Central memory CD8-positive, alpha-beta T cell (primary cell): ENCODE results near the gene ATP6AP1.

ENCODE experiments used
- ATAC-seq: fragments of 150-1000 bp; cut with Tn5 transposase; replicated peaks from 2 replicates; pipeline ENCODE4 v1.10.0; 2022; ENCODE audit warnings: mild to moderate bottlenecking, moderate FRiP score, moderate number of reproducible peaks; ENCODE audit not compliant: poor library complexity, severe bottlenecking; ENCODE audit errors: extremely low read depth
- DNase-seq, 2 donors: peaks; one replicate each; pipeline ENCODE4 v3.0.0; 2021; ENCODE audit warnings: low spot score in 2 of 2
- H3K27ac Mint-ChIP-seq: one replicate; pipeline ENCODE4 v1.8.0; 2022; ENCODE audit warnings: low read depth, mild to moderate bottlenecking, moderate library complexity, mixed read lengths
- H3K27me3 Mint-ChIP-seq: one replicate; pipeline ENCODE4 v1.8.0; 2022; ENCODE audit warnings: mixed read lengths
- H3K36me3 Mint-ChIP-seq: one replicate; pipeline ENCODE4 v1.8.0; 2022; ENCODE audit warnings: mild to moderate bottlenecking, moderate library complexity, mixed read lengths; ENCODE audit not compliant: insufficient read depth
- H3K4me1 Mint-ChIP-seq: one replicate; pipeline ENCODE4 v1.8.0; 2022; ENCODE audit warnings: mixed read lengths
- H3K4me3 Mint-ChIP-seq: one replicate; pipeline ENCODE4 v1.8.0; 2022; ENCODE audit warnings: mild to moderate bottlenecking, moderate library complexity, mixed read lengths
- H3K9me3 Mint-ChIP-seq: one replicate; pipeline ENCODE4 v1.8.0; 2022; ENCODE audit warnings: mixed read lengths

ATP6AP1 gene

GRCh38 chrX:154402622-154403127, 25.8 kb upstream of the ATP6AP1 start:
- Mint-ChIP-seq H3K4me3 (no peak overlapping the region), H3K36me3 (peaks cover 41% of the 10 kb centered on the region), H3K27me3 (no peaks in the 10 kb centered on the region), H3K27ac (no peak overlapping the region), H3K9me3 (no peaks in the 10 kb centered on the region), H3K4me1 (peaks cover 18% of the 10 kb centered on the region)
- DNase-seq: no peak
- no peak for ATAC-seq

GRCh38 chrX:154403192-154403591, 25.3 kb upstream of the ATP6AP1 start:
- no peaks in the 10 kb centered on the region for H3K27me3 Mint-ChIP-seq
- DNase-seq (no peak), ATAC-seq (no peak)
- H3K27ac Mint-ChIP-seq: no peak overlapping the region
- H3K4me3 Mint-ChIP-seq: no peak overlapping the region
- H3K36me3 Mint-ChIP-seq: peaks cover 36% of the 10 kb centered on the region
- no peaks in the 10 kb centered on the region for H3K9me3 Mint-ChIP-seq
- H3K4me1 Mint-ChIP-seq: peaks cover 15% of the 10 kb centered on the region

DNA sequence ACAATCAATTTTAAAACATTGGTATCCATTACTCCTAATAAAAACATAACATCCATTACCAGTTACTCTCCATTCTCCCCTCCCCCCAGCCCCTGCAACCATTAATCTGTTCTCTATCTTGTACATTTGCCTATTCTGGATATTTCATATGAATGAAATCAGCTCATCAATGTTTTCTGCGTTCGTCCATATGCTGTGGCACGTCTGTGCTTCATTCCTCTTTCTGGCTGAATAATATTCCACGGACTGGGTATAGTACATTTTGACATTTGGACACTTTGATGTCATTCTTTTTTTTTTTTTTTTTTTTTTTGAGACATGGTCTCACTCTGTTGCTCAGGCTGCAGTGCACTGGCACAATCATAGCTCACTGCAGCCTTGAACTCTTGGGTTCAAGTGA, 24.6 kb upstream of the ATP6AP1 start:
- Mint-ChIP-seq H3K4me3 (no peak overlapping the region), H3K4me1 (peaks cover 15% of the 10 kb centered on the region), H3K36me3 (peaks cover 29% of the 10 kb centered on the region), H3K9me3 (no peaks in the 10 kb centered on the region), H3K27ac (no peak overlapping the region), H3K27me3 (no peaks in the 10 kb centered on the region)
- ATAC-seq (no peak), DNase-seq (no peak)

DNA sequence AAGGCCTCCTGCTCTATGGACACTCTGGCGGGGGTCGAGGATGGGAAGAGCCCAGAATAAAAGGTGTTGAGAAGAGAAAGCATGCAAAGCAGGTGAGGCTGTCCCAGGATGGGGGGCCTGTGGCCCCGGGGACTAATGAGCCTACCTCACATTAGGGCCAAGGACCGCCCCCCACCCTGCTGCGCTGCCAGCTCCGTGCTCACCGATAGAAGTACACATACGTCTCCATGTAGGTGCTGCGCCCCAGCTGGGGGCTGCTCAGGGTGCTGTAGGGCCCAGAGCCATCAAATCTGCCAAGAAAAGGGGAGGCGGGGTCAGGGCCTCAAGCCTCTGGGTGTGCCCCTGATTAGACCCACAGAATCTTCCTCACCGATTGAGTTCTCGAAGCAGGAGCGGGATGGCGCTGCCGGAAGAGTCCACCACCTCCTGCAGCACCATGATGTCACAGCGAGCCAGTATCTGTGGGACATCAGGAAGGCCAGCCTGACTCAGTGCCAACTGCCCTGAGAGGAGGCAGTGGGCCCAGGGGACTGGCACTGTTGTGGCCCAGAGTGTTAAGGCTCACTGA, 23.8 kb upstream of the ATP6AP1 start:
- no peak for DNase-seq
- no peak for ATAC-seq
- Mint-ChIP-seq H3K27ac (no peak overlapping the region), H3K9me3 (no peaks in the 10 kb centered on the region), H3K4me1 (peaks cover 10% of the 10 kb centered on the region), H3K36me3 (peaks cover 21% of the 10 kb centered on the region), H3K27me3 (no peaks in the 10 kb centered on the region), H3K4me3 (no peak overlapping the region)

GRCh38 chrX:154408659-154409221, 19.7 kb upstream of the ATP6AP1 start:
- DNase-seq (no peak), ATAC-seq (no peak)
- no peaks in the 10 kb centered on the region for H3K9me3 Mint-ChIP-seq
- H3K27me3 Mint-ChIP-seq: no peaks in the 10 kb centered on the region
- H3K36me3 Mint-ChIP-seq: peaks cover 3% of the 10 kb centered on the region
- no peak overlapping the region for H3K27ac Mint-ChIP-seq
- peaks cover 14% of the 10 kb centered on the region for H3K4me1 Mint-ChIP-seq
- peak overlapping the region; percentile 61 for H3K4me3 Mint-ChIP-seq

DNA sequence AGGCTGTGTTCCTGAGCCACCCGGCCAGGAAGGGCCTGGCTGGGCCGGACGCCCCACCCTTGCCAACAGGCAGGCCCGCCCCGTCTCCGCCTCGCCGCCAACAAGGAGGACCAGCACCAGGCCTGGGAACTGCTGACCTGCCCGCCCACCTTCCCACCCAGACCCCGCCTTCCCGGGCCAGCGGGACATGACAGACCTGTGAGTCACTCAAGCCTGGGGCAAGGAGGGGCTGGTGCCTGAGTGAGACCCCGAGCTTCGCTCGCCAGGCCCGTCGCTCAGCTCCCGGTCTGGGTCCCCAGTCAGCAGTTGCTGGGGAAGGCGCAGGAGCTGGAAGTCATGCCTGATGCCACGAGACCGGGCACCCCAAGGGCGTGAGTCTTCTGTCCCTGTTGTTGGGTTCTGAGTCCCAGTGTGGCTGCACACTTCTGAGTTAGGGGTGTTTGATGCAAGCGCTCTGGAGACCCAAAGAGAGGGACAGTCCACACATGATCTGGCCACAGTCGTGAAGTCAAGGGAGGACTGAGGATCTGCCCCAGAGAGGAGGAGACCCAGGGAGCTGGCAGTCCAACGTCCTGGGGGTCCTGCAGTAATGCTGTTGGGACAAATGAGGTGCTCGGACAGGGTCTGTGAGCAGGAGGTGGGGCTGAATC, 19.1 kb upstream of the ATP6AP1 start, which contains the start of gene DNASE1L1:
Gene DNASE1L1 (minus strand): TSS at position 33 of the 650 bp plus-strand sequence. CDS start 3,686 bp downstream, outside the sequence.
- ATAC-seq (no peak), DNase-seq (no peak)
- Mint-ChIP-seq H3K27me3 (no peaks in the 10 kb centered on the region), H3K27ac (peak within 1 kb of the TSS; percentile 65), H3K4me1 (peaks cover 14% of the 10 kb centered on the region), H3K36me3 (peaks cover 5% of the 10 kb centered on the region), H3K9me3 (no peaks in the 10 kb centered on the region), H3K4me3 (peak within 1 kb of the TSS; percentile 61)

GRCh38 chrX:154411981-154412340, 16.5 kb upstream of the ATP6AP1 start:
- Mint-ChIP-seq H3K36me3 (peaks cover 6% of the 10 kb centered on the region), H3K9me3 (no peaks in the 10 kb centered on the region), H3K27me3 (no peaks in the 10 kb centered on the region), H3K4me3 (peak overlapping the region; percentile 89), H3K4me1 (peaks cover 14% of the 10 kb centered on the region), H3K27ac (peak overlapping the region; percentile 89)
- DNase-seq (no peak), ATAC-seq (peak; percentile 55)

GRCh38 chrX:154412468-154412867, 16.0 kb upstream of the ATP6AP1 start:
- peak; percentile 51 for ATAC-seq

DNA sequence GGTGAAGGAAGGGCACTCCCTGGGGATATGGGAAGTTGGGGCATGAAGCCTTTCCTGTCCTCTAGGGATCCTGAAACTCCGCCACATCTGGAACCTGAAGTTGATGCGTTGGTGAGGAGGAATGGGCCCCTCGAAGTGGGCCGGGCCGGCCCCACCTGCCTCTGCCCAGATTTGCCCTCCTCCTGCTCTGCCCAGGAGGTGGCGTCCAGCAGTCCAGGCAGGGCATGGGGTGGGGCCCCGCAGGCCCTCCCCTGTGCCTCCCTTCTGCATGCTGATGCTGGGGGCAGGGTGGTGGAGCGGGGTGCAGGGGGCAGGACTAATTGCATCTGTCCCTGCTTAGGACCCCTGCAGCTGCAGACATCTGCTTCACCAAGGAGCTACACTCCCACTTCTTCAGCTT, 15.3 kb upstream of the ATP6AP1 start:
- ATAC-seq: no peak
- no peak overlapping the region for H3K4me3 Mint-ChIP-seq

More at GRCh38 chrX:154412468-154412867, 16.0 kb upstream of the ATP6AP1 start:
- no peaks in the 10 kb centered on the region for H3K9me3 Mint-ChIP-seq
- peaks cover 6% of the 10 kb centered on the region for H3K36me3 Mint-ChIP-seq
- H3K27me3 Mint-ChIP-seq: no peaks in the 10 kb centered on the region
- peak overlapping the region; percentile 89 for H3K4me3 Mint-ChIP-seq
- peaks cover 14% of the 10 kb centered on the region for H3K4me1 Mint-ChIP-seq
- H3K27ac Mint-ChIP-seq: peak overlapping the region; percentile 89
- no peak for DNase-seq

DNA sequence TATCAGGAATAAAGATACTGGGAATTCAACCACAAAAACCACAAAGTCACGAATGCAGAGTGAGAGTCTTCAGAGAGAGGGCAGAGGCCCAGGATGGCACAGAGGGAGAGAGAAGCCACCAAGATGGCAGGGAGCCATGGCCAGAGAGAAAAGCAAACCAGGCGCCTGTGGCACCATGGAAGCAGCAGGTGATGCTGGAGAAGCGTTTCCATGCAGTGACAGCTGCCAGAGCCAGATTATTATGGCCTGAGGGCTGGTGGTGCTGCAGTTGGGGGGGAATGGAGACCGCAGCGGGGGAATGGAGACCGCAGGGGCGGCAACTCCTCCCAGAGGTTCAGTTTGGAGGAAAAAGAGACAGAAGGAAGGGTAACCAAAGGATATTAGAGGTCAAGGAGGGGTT, 11.3 kb upstream of the ATP6AP1 start:
- Mint-ChIP-seq H3K36me3 (peaks cover 13% of the 10 kb centered on the region), H3K4me1 (peaks cover 6% of the 10 kb centered on the region), H3K27me3 (no peaks in the 10 kb centered on the region), H3K27ac (no peak overlapping the region), H3K9me3 (no peaks in the 10 kb centered on the region), H3K4me3 (no peak overlapping the region)
- ATAC-seq (no peak), DNase-seq (no peak)

More for the DNA sequence above, 15.3 kb upstream of the ATP6AP1 start:
- H3K27ac Mint-ChIP-seq: no peak overlapping the region
- peaks cover 14% of the 10 kb centered on the region for H3K4me1 Mint-ChIP-seq
- peaks cover 6% of the 10 kb centered on the region for H3K36me3 Mint-ChIP-seq
- no peak for DNase-seq
- no peaks in the 10 kb centered on the region for H3K9me3 Mint-ChIP-seq
- H3K27me3 Mint-ChIP-seq: no peaks in the 10 kb centered on the region

DNA sequence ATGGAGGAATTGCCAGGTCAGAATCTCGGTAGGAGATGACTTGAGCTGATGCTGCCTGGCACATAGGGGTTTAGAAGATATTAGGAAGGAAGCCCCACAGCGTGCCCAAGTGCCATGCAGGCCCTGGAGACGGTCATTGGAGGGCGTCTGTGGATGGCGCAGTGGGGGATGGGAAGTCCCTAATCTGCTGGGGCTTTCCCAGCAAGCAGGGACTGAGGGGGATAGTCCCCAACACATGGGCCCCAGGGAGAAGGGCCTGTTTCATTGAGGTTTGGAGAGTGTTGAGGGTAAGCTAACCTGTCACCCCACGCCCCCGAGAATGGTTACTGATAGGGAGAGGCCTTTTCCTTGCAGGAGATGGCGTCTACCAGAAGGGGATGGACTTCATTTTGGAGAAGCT, 9.3 kb upstream of the ATP6AP1 start:
- H3K4me1 Mint-ChIP-seq: no peaks in the 10 kb centered on the region
- peaks cover 13% of the 10 kb centered on the region for H3K36me3 Mint-ChIP-seq
- no peaks in the 10 kb centered on the region for H3K9me3 Mint-ChIP-seq
- DNase-seq: no peak
- H3K4me3 Mint-ChIP-seq: no peak overlapping the region
- H3K27me3 Mint-ChIP-seq: no peaks in the 10 kb centered on the region
- ATAC-seq: no peak
- no peak overlapping the region for H3K27ac Mint-ChIP-seq

GRCh38 chrX:154419688-154420401, 8.6 kb upstream of the ATP6AP1 start:
- ATAC-seq: no peak
- DNase-seq: no peak
- H3K4me1 Mint-ChIP-seq: no peaks in the 10 kb centered on the region
- H3K4me3 Mint-ChIP-seq: no peak overlapping the region
- H3K36me3 Mint-ChIP-seq: peaks cover 10% of the 10 kb centered on the region
- H3K27me3 Mint-ChIP-seq: no peaks in the 10 kb centered on the region
- no peak overlapping the region for H3K27ac Mint-ChIP-seq
- H3K9me3 Mint-ChIP-seq: no peaks in the 10 kb centered on the region
